Type B pancreatic cell (in vitro differentiated cells): ENCODE data around the gene CFAP107. TPM values are rescaled to one million over a fixed set of nuclear protein-coding genes. Genes with fewer than 3 reads are reported as not detected.

Experiments
- DNase-seq: peaks from one replicate; pipeline ENCODE4 v3.0.0; 2021; ENCODE audit warnings: mixed read lengths; ENCODE audit not compliant: unreplicated experiment; ENCODE audit errors: extremely low spot score
- H3K27ac Mint-ChIP-seq: 2 replicates; pipeline ENCODE4 v1.8.0; 2021; ENCODE audit warnings: mild to moderate bottlenecking, mixed read lengths
- H3K27me3 Mint-ChIP-seq: 2 replicates; pipeline ENCODE4 v1.8.0; 2021; ENCODE audit warnings: mixed read lengths
- H3K36me3 Mint-ChIP-seq: 2 replicates; pipeline ENCODE4 v1.8.0; 2021; ENCODE audit warnings: mixed read lengths
- H3K4me1 Mint-ChIP-seq: one replicate; pipeline ENCODE4 v1.8.0; 2021; ENCODE audit warnings: mixed read lengths; ENCODE audit not compliant: unreplicated experiment
- H3K4me3 Mint-ChIP-seq: 2 replicates; pipeline ENCODE4 v1.8.0; 2021; ENCODE audit warnings: mild to moderate bottlenecking, mixed read lengths
- H3K9me3 Mint-ChIP-seq: 2 replicates; pipeline ENCODE4 v1.8.0; 2021; ENCODE audit warnings: mixed read lengths
- CTCF ChIP-seq: fragments of 200-600 bp; sonication (generic); conservative IDR thresholded peaks from 2 replicates; pipeline ENCODE4 v1.5.0; 2021; ENCODE audit warnings: antibody characterized with exemption, mild to moderate bottlenecking
- total RNA-seq: library from RNA; stranded (reverse); gene quantifications from 2 replicates; pipeline ENCODE4 v1.2.1, GENCODE V29; 2021; ENCODE audit warnings: low replicate concordance

Gene CFAP107
- total RNA-seq, 1 donor from 2014 or later = 2.7 TPM

- no peaks in the 10 kb centered on the region for H3K9me3 Mint-ChIP-seq
- DNase-seq = no peak
- peaks cover 15% of the 10 kb centered on the region for H3K27me3 Mint-ChIP-seq
These were observed 6.4 kb upstream of the CFAP107 start for GRCh38 chr1:12739613-12740012.

DNA sequence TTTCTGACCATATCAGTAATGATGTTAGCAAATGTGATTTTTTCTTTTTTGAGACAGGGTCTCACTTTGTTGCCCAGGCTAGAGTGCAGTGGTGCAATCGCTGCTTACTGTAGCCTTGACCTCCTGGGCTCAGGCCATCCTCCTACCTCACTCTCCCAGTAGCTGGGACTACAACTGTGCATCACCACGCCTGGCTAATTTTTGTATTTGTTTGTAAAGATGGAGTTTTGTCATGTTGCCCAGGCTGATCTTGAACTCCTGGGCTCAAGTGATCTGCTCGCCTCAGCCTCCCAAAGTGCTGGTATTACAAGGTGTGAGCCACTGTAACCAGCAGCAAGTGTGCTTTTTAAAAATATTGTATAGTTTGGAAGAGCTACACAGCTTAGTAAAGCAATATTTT lies 4.1 kb upstream of the CFAP107 start:
- TF ChIP-seq CTCF = no peak
- Mint-ChIP-seq H3K27me3 (peaks cover 21% of the 10 kb centered on the region), H3K4me3 (no peak overlapping the region), H3K36me3 (peaks cover 7% of the 10 kb centered on the region), H3K27ac (no peak overlapping the region), H3K9me3 (peaks cover 12% of the 10 kb centered on the region), H3K4me1 (peaks cover 8% of the 10 kb centered on the region)
- DNase-seq = no peak

More at GRCh38 chr1:12739613-12740012, 6.4 kb upstream of the CFAP107 start:
- H3K27ac Mint-ChIP-seq = no peak overlapping the region
- H3K36me3 Mint-ChIP-seq = no peaks in the 10 kb centered on the region
- no peak overlapping the region for H3K4me3 Mint-ChIP-seq
- no peaks in the 10 kb centered on the region for H3K4me1 Mint-ChIP-seq
- no peak for TF ChIP-seq CTCF

GRCh38 chr1:12745126-12745991 lies 641 bp upstream of the CFAP107 start:
- no peak for DNase-seq
- Mint-ChIP-seq H3K4me1 (peaks cover 8% of the 10 kb centered on the region), H3K9me3 (peaks cover 31% of the 10 kb centered on the region), H3K36me3 (peaks cover 7% of the 10 kb centered on the region), H3K27ac (peak overlapping the region; percentile 72), H3K27me3 (peaks cover 20% of the 10 kb centered on the region), H3K4me3 (peak overlapping the region; percentile 67)
- no peak for TF ChIP-seq CTCF

DNA sequence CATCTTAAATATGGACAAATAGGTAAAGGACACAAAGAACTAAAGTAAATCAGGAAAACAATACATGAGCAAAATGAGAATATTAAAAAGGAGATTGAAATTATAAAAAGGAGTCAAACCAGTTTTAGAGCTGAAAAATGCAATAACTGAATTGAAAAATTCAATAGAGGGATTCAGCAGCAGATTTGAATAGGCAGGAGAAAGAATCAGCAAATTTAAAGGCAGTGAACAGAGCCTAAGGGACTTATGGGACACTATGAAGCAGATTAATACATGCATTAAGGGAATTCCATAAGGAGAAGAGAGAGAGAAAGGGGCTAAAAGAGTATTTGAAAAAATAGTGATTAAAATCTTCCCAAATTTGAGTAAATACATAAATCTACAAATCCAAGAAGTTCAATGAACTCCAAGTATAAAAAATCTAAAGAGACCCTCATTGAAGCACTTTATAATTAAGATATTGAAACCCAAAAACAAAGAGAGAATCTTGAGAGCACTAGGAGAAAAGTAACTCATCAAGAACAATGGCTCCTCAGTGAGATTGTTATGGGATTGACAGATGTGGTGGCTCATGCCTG lies 2.9 kb downstream of the CFAP107 start:
- H3K9me3 Mint-ChIP-seq = peaks cover 34% of the 10 kb centered on the region
- no peak for TF ChIP-seq CTCF
- H3K4me3 Mint-ChIP-seq = no peak overlapping the region
- peaks cover 31% of the 10 kb centered on the region for H3K27me3 Mint-ChIP-seq
- H3K36me3 Mint-ChIP-seq = peaks cover 7% of the 10 kb centered on the region
- no peak overlapping the region for H3K27ac Mint-ChIP-seq
- H3K4me1 Mint-ChIP-seq = peaks cover 8% of the 10 kb centered on the region
- DNase-seq = no peak

GRCh38 chr1:12754738-12755137 lies 8.7 kb downstream of the CFAP107 start:
- no peak for DNase-seq
- no peaks in the 10 kb centered on the region for H3K4me1 Mint-ChIP-seq
- TF ChIP-seq CTCF = no peak
- H3K27me3 Mint-ChIP-seq = peaks cover 28% of the 10 kb centered on the region
- peaks cover 12% of the 10 kb centered on the region for H3K9me3 Mint-ChIP-seq
- no peak overlapping the region for H3K27ac Mint-ChIP-seq
- no peak overlapping the region for H3K4me3 Mint-ChIP-seq
- H3K36me3 Mint-ChIP-seq = no peaks in the 10 kb centered on the region
